WTC11 (cell line): Measurements from ENCODE around the gene BGN.

Experiments used
- AFF4 ChIP-seq: sonication (generic); formaldehyde crosslinking; IDR thresholded peaks from 2 replicates; pipeline ENCODE4 v1.8.1; 2023; ENCODE audit warnings: mild to moderate bottlenecking, missing genetic modification reagents, borderline replicate concordance
- ATF3 ChIP-seq: sonication (generic); formaldehyde crosslinking; conservative IDR thresholded peaks from 2 replicates; pipeline ENCODE4 v1.8.1; 2022; ENCODE audit warnings: mild to moderate bottlenecking, missing genetic modification reagents
- CTCF ChIP-seq: fragments of 200-600 bp; IDR thresholded peaks from 2 replicates; pipeline ENCODE4 v1.8.0; 2022; ENCODE audit warnings: antibody characterized with exemption
- NFYB ChIP-seq: sonication (generic); formaldehyde crosslinking; conservative IDR thresholded peaks from 2 replicates; pipeline ENCODE4 v1.8.0; 2022; ENCODE audit warnings: low read depth, missing genetic modification reagents
- ZBTB21 ChIP-seq: sonication (generic); formaldehyde crosslinking; IDR thresholded peaks from 2 replicates; pipeline ENCODE4 v1.8.1; 2023; ENCODE audit warnings: mild to moderate bottlenecking, missing genetic modification reagents, borderline replicate concordance

GRCh38 chrX:153490217-153490930 lies 4.4 kb upstream of the BGN start:
- TF ChIP-seq ZBTB21 (CRISPR knock-in tag) (no peak), CTCF (no peak), NFYB (CRISPR knock-in tag) (no peak), AFF4 (CRISPR knock-in tag) (no peak), ATF3 (CRISPR knock-in tag) (no peak)
